H9 (cell line): ENCODE data around the gene THSD4. TPM values are rescaled to one million over a fixed set of nuclear protein-coding genes. Genes with fewer than 3 reads are reported as not detected.

Source experiments
- DNase-seq: peaks from one replicate; pipeline ENCODE4 v3.0.0-alpha.2; 2017
- H2AFZ ChIP-seq: one replicate; pipeline ENCODE4 v1.6.1; 2013; ENCODE audit warnings: mild to moderate bottlenecking, low read length, control low read depth, moderate library complexity
- H2AK5ac ChIP-seq: 2 replicates; pipeline ENCODE4 v1.6.1; 2013; ENCODE audit warnings: low read length, control low read depth, mixed read lengths; ENCODE audit not compliant: insufficient read length
- H2BK120ac ChIP-seq: one replicate; pipeline ENCODE4 v1.6.1; 2013; ENCODE audit warnings: low read depth, mild to moderate bottlenecking, low read length, control low read depth, inconsistent platforms; ENCODE audit not compliant: poor library complexity, severe bottlenecking
- H2BK12ac ChIP-seq: 2 replicates; pipeline ENCODE4 v1.6.1; 2013; ENCODE audit warnings: low read length, control low read depth, mixed read lengths, low read depth; ENCODE audit not compliant: insufficient read length
- H2BK15ac ChIP-seq: 2 replicates; pipeline ENCODE4 v1.6.1; 2013; ENCODE audit warnings: low read depth, low read length, control low read depth
- H2BK20ac ChIP-seq: one replicate; pipeline ENCODE4 v1.6.1; 2013; ENCODE audit warnings: low read depth, mild to moderate bottlenecking, low read length, control low read depth, inconsistent platforms; ENCODE audit not compliant: poor library complexity, severe bottlenecking
- H2BK5ac ChIP-seq: 2 replicates; pipeline ENCODE4 v1.6.1; 2013; ENCODE audit warnings: low read length, control low read depth, mixed read lengths; ENCODE audit not compliant: insufficient read length
- H3K14ac ChIP-seq: 2 replicates; pipeline ENCODE4 v1.6.1; 2013; ENCODE audit warnings: low read length, control low read depth; ENCODE audit not compliant: insufficient read depth
- H3K18ac ChIP-seq: 2 replicates; pipeline ENCODE4 v1.6.1; 2013; ENCODE audit warnings: low read depth, mild to moderate bottlenecking, mixed read lengths, low read length, control low read depth; ENCODE audit not compliant: insufficient read length
- H3K23ac ChIP-seq: 2 replicates; pipeline ENCODE4 v1.6.1; 2013; ENCODE audit warnings: low read length, control low read depth, mixed read lengths, low read depth; ENCODE audit not compliant: insufficient read length
- H3K23me2 ChIP-seq: 2 replicates; pipeline ENCODE4 v1.6.1; 2013; ENCODE audit warnings: low read depth, mild to moderate bottlenecking, mixed read lengths, low read length, control low read depth; ENCODE audit not compliant: insufficient read length, poor library complexity, severe bottlenecking
- H3K27ac ChIP-seq: 2 replicates; pipeline ENCODE4 v1.5.1; 2013; ENCODE audit warnings: low read length, control low read depth, mixed read lengths, low read depth; ENCODE audit not compliant: insufficient read length
- H3K27me3 ChIP-seq: 2 replicates; pipeline ENCODE4 v1.6.1; 2013; ENCODE audit warnings: low read length, control low read depth, inconsistent platforms; ENCODE audit not compliant: insufficient read depth
- H3K4ac ChIP-seq: 2 replicates; pipeline ENCODE4 v1.6.1; 2013; ENCODE audit warnings: low read depth, mild to moderate bottlenecking, control low read depth, inconsistent platforms, low read length, moderate library complexity
- H3K4me1 ChIP-seq: 2 replicates; pipeline ENCODE4 v1.6.1; 2013; ENCODE audit warnings: low read length, control low read depth, inconsistent platforms; ENCODE audit not compliant: insufficient read depth
- H3K4me2 ChIP-seq: 2 replicates; pipeline ENCODE4 v1.6.1; 2013; ENCODE audit warnings: low read length, control low read depth, mixed read lengths; ENCODE audit not compliant: insufficient read length, insufficient read depth
- H3K56ac ChIP-seq: 2 replicates; pipeline ENCODE4 v1.6.1; 2013; ENCODE audit warnings: low read depth, mild to moderate bottlenecking, mixed read lengths, low read length, control low read depth; ENCODE audit not compliant: insufficient read length
- H3K79me1 ChIP-seq: 2 replicates; pipeline ENCODE4 v1.6.1; 2013; ENCODE audit warnings: low read depth, mild to moderate bottlenecking, moderate library complexity, low read length, control low read depth, inconsistent platforms; ENCODE audit not compliant: insufficient read depth, poor library complexity, severe bottlenecking
- H3K79me2 ChIP-seq: 2 replicates; pipeline ENCODE4 v1.6.1; 2013; ENCODE audit warnings: low read length, control low read depth, inconsistent platforms; ENCODE audit not compliant: insufficient read depth
- H3K9ac ChIP-seq: 2 replicates; pipeline ENCODE4 v1.6.1; 2013; ENCODE audit warnings: low read length, control low read depth, mixed read lengths; ENCODE audit not compliant: insufficient read length; ENCODE audit errors: extremely low read depth
- H3K9me3 ChIP-seq: one replicate; pipeline ENCODE4 v1.6.1; 2013; ENCODE audit warnings: low read depth, low read length, inconsistent platforms; ENCODE audit not compliant: control insufficient read depth
- H3T11ph ChIP-seq: one replicate; pipeline ENCODE4 v1.6.1; 2013; ENCODE audit warnings: mild to moderate bottlenecking, low read length, control low read depth, inconsistent platforms
- H4K20me1 ChIP-seq: one replicate; pipeline ENCODE4 v1.6.1; 2013; ENCODE audit not compliant: control insufficient read depth, insufficient read length, insufficient read depth
- H4K5ac ChIP-seq: 2 replicates; pipeline ENCODE4 v1.6.1; 2013; ENCODE audit warnings: low read depth, mild to moderate bottlenecking, mixed read lengths, low read length, control low read depth; ENCODE audit not compliant: insufficient read length
- H4K8ac ChIP-seq: replicated peaks from 2 replicates; pipeline ENCODE4 v1.6.1; 2013; ENCODE audit warnings: low read length, control low read depth, mixed read lengths, low read depth; ENCODE audit not compliant: insufficient read length
- H4K91ac ChIP-seq: 2 replicates; pipeline ENCODE4 v1.6.1; 2013; ENCODE audit warnings: low read depth, mild to moderate bottlenecking, moderate library complexity, mixed read lengths, low read length, control low read depth; ENCODE audit not compliant: insufficient read length
- H3K27ac Mint-ChIP-seq, 3 experiments: 2 replicates in 2 of 3; 3 replicates in 1 of 3; pipeline ENCODE4 v1.8.0; 2020 to 2021; ENCODE audit warnings: mixed read lengths in 3 of 3, mild to moderate bottlenecking in 1 of 3, moderate library complexity in 1 of 3
- H3K27me3 Mint-ChIP-seq: 2 replicates; pipeline ENCODE4 v1.8.0; 2021; ENCODE audit warnings: low read depth, mild to moderate bottlenecking, moderate library complexity, mixed read lengths
- H3K36me3 Mint-ChIP-seq, 3 experiments: 2 replicates in 2 of 3; 3 replicates in 1 of 3; pipeline ENCODE4 v1.8.0; 2020 to 2021; ENCODE audit warnings: low read depth in 3 of 3, mixed read lengths in 3 of 3; ENCODE audit not compliant: insufficient read depth in 1 of 3
- H3K4me1 Mint-ChIP-seq, 2 experiments: 2 replicates each; pipeline ENCODE4 v1.8.0; 2020; ENCODE audit warnings: mixed read lengths in 2 of 2
- H3K4me3 Mint-ChIP-seq, 2 experiments: 2 replicates in 1 of 2; 3 replicates in 1 of 2; pipeline ENCODE4 v1.8.0; 2020 to 2021; ENCODE audit warnings: mild to moderate bottlenecking in 2 of 2, mixed read lengths in 2 of 2, moderate library complexity in 1 of 2
- H3K9me3 Mint-ChIP-seq, 2 experiments: 2 replicates in 1 of 2; 3 replicates in 1 of 2; pipeline ENCODE4 v1.8.0; 2020; ENCODE audit warnings: mild to moderate bottlenecking in 2 of 2, mixed read lengths in 2 of 2, moderate library complexity in 1 of 2
- CTCF ChIP-seq: fragments of 200-600 bp; sonication (generic); conservative IDR thresholded peaks from 3 replicates; pipeline ENCODE4 v1.8.0; 2021; ENCODE audit warnings: antibody characterized with exemption, mild to moderate bottlenecking
- WGBS: extraction: QIAGEN DNeasy Blood & Tissue Kit; methylation state at CpG from one replicate; pipeline ENCODE4 v1.1.7; 2013; ENCODE audit warnings: missing lambda C conversion rate, low lambda C conversion rate, mixed read lengths; ENCODE audit not compliant: insufficient read length; ENCODE audit errors: extremely low coverage; 5-methylcytosine and 5-hydroxymethylcytosine counted together
- total RNA-seq: library from RNA; stranded (reverse); gene quantifications from 2 replicates; pipeline ENCODE4 v1.2.1, GENCODE V29; 2021

THSD4 gene
- total RNA-seq, 1 experiment from 2014 or later = 5.5 TPM

GRCh38 chr15:71237456-71238188 lies 122.4 kb downstream of the THSD4 start:
- no peak overlapping the region for H3K4me2 ChIP-seq
- H3K36me3 Mint-ChIP-seq = peaks cover 0 to 5% (median 0%) of the 10 kb centered on the region in 3 experiments; a peak in 3 of 7 replicates

More at GRCh38 chr15:71237456-71238188, 122.4 kb downstream of the THSD4 start:
- no peak overlapping the region for H4K5ac ChIP-seq
- no peak overlapping the region for H3K14ac ChIP-seq
- Mint-ChIP-seq H3K27ac (0 out of 7 replicates have a peak overlapping the region, but pooled peaks of 1 of the 3 experiments have one; percentile 2), H3K9me3 (no peaks in the 10 kb centered on the region; a peak in 1 of 5 replicates), H3K4me3 (no peak overlapping the region), H3K4me1 (peaks cover 26 to 28% of the 10 kb centered on the region in 2 experiments), H3K27me3 (peaks cover 1% of the 10 kb centered on the region; the same call in 1 of the 2 replicates)
- H3K4ac ChIP-seq = no peak overlapping the region
- no peak overlapping the region for H3K23ac ChIP-seq
- no peak overlapping the region for H4K91ac ChIP-seq
- TF ChIP-seq CTCF = no peak
- no peak overlapping the region for H2BK120ac ChIP-seq
- H3K56ac ChIP-seq = no peak overlapping the region
- no peaks in the 10 kb centered on the region for H3K79me1 ChIP-seq
- H3K18ac ChIP-seq = no peak overlapping the region
- H2BK20ac ChIP-seq = no peak overlapping the region
- no peaks in the 10 kb centered on the region for H4K20me1 ChIP-seq
- H3K79me2 ChIP-seq = no peaks in the 10 kb centered on the region
- H2AFZ ChIP-seq = no peak overlapping the region
- no peaks in the 10 kb centered on the region for H3K27me3 ChIP-seq
- no peaks in the 10 kb centered on the region for H3K23me2 ChIP-seq
- H2BK15ac ChIP-seq = no peak overlapping the region
- H3K4me1 ChIP-seq = peaks cover 2% of the 10 kb centered on the region; the same call in 1 of the 2 replicates
- no peak overlapping the region for H3K27ac ChIP-seq
- no peaks in the 10 kb centered on the region for H3K9me3 ChIP-seq
- no CpG with 5 or more reads among the region's 11 CpGs for WGBS
- H4K8ac ChIP-seq = no peak overlapping the region
- H3K9ac ChIP-seq = no peak overlapping the region
- H2BK12ac ChIP-seq = no peak overlapping the region
- no peak overlapping the region for H3T11ph ChIP-seq
- no peak overlapping the region for H2AK5ac ChIP-seq
- no peak overlapping the region for H2BK5ac ChIP-seq
- DNase-seq = no peak
